Embryonic facial prominence (tissue), 1 donor: ENCODE results near the gene CLASP2.
"Not testable (repeated sequence)": the region's sequence is repeated elsewhere in the genome, so short reads cannot be mapped to it uniquely, and the experiment has no call there.

Experiments
- DNase-seq: peaks from one replicate; pipeline ENCODE4 v3.0.0-alpha.2; 2016; ENCODE audit errors: extremely low spot score

Gene CLASP2

GRCh38 chr3:33717866-33718594, at the start of gene CLASP2:
Gene CLASP2, minus strand, starts transcription at chr3:33718254. Its CDS starts 252 bp downstream, at chr3:33718002.
- DNase-seq, result peak; percentile 81

- DNase-seq, result no peak
Observed at GRCh38 chr3:33758864-33759263, 40.8 kb upstream of the CLASP2 start.

- no peak for DNase-seq
Observed at GRCh38 chr3:33758281-33758680, 40.2 kb upstream of the CLASP2 start.

- DNase-seq, result not testable (repeated sequence)
Observed at GRCh38 chr3:33754391-33754790, 36.3 kb upstream of the CLASP2 start.

GRCh38 chr3:33751336-33751735, 33.3 kb upstream of the CLASP2 start:
- no peak for DNase-seq

- DNase-seq, result no peak
Observed at GRCh38 chr3:33750211-33750548, 32.1 kb upstream of the CLASP2 start.

- no peak for DNase-seq
Observed at GRCh38 chr3:33749546-33750210, 31.6 kb upstream of the CLASP2 start.

GRCh38 chr3:33746416-33747116, 28.5 kb upstream of the CLASP2 start:
- DNase-seq, result no peak

GRCh38 chr3:33737146-33737545, 19.1 kb upstream of the CLASP2 start:
- no peak for DNase-seq

GRCh38 chr3:33732394-33732793, 14.3 kb upstream of the CLASP2 start:
- no peak for DNase-seq

- no peak for DNase-seq
Observed at GRCh38 chr3:33729993-33730392, 11.9 kb upstream of the CLASP2 start.

GRCh38 chr3:33724256-33724655, 6.2 kb upstream of the CLASP2 start:
- DNase-seq, result no peak

- no peak for DNase-seq
Observed at GRCh38 chr3:33722626-33723370, 4.7 kb upstream of the CLASP2 start.

- no peak for DNase-seq
Observed at GRCh38 chr3:33722191-33722590, 4.1 kb upstream of the CLASP2 start.

GRCh38 chr3:33718595-33718907, 497 bp upstream of the CLASP2 start:
- DNase-seq, result no peak

GRCh38 chr3:33717616-33717865, 513 bp downstream of the CLASP2 start:
- peak; percentile 37 for DNase-seq

GRCh38 chr3:33716227-33716626, 1.8 kb downstream of the CLASP2 start:
- no peak for DNase-seq

GRCh38 chr3:33711100-33711499, 7.0 kb downstream of the CLASP2 start:
- DNase-seq, result no peak

GRCh38 chr3:33706056-33706455, 12.0 kb downstream of the CLASP2 start:
- no peak for DNase-seq

- DNase-seq, result no peak
Observed at GRCh38 chr3:33704891-33705290, 13.2 kb downstream of the CLASP2 start.

GRCh38 chr3:33699275-33699674, 18.8 kb downstream of the CLASP2 start:
- no peak for DNase-seq

GRCh38 chr3:33694944-33695343, 23.1 kb downstream of the CLASP2 start:
- DNase-seq, result no peak

GRCh38 chr3:33690341-33690740, 27.7 kb downstream of the CLASP2 start:
- no peak for DNase-seq
